ENCODE results near the gene FUT1. TPM values are rescaled to one million over a fixed set of nuclear protein-coding genes. Genes with fewer than 3 reads are reported as not detected.

The FUT1 gene
- total and polyA plus RNA-seq, 9 of the 15 experiments (the other 6 are each of a cell fraction or from before 2014, with no cell fraction given), result 2.3 to 18.5 (median 8.8) TPM

DNA sequence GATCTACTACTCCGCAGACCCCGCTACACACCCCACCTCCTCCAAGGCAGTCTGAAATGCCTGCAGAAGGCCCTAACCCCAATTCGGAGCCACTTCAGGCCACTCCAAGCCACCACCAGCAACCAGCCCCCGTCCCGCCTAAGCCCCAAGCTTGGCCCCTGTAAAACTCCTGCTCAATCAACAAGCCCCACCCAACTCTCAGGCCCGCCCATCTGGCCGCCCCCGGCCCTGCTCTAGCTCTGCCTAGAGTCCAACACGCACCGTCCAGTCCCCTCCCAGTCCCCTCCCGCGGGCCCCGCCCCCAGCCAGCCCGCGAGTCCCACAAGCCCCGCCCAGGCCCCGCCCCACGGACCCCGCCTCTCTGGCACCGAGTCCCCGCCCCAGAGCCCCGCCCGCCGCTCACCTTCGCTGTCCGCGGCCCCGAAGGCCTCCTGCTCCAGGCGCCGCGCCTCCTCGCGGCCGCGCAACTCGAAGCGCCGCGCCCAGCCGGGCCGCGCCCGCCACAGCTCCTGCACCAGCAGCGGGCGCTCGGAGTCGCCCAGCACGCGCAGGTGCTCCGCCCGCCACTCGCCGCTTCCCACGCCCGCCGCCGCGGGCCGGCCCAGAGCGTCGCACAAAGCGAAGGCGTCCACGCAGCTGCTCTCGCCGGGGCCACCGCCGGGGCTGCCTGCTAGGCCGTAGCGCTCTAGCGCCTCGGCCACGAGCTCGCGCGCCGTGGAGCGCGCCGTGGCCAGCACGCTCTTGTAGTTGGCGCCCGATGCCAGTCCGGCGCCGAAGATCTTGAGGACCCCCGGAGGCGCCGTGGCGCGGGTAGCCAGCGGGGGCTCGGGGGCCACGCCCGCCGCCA lies 13.7 kb downstream of the FUT1 start (continued):
- TF ChIP-seq NR2C1 (IDR thresholded peaks at IDR 0.05) (no peak), NR2C1 (tag; IDR thresholded peaks at IDR 0.05) (no peak), BRCA1 (IDR thresholded peaks at IDR 0.05) (no peak), BRCA1 (CRISPR knock-in tag; IDR thresholded peaks at IDR 0.05) (no peak), SAFB (IDR thresholded peaks at IDR 0.05; ENCODE audit: borderline replicate concordance, low read depth, low read length) (peak; percentile 93), FOXJ2 (tag; IDR thresholded peaks at IDR 0.05) (0 out of 2 replicates have a peak, but pooled peaks have one; percentile 41), RB1 (IDR thresholded peaks at IDR 0.05; ENCODE audit: low read depth) (peak; percentile 94), ZNF263 (CRISPR knock-in tag; IDR thresholded peaks at IDR 0.05; ENCODE audit: borderline replicate concordance) (peak; percentile 77; the same call in 1 of the 2 replicates), ZBTB2 (IDR thresholded peaks at IDR 0.05) (no peak), CXXC5 (CRISPR knock-in tag; IDR thresholded peaks at IDR 0.05) (peak; percentile 97), FOXK2 (conservative IDR thresholded peaks at IDR 0.05 in 1 of 2, IDR thresholded peaks at IDR 0.05 in 1 of 2; ENCODE audit: low read depth in 2 of 2) (peak; percentile 58 to 76), POLR2B (IDR thresholded peaks at IDR 0.05; ENCODE audit: low read depth, partially characterized antibody) (peak; percentile 81), CREM (IDR thresholded peaks at IDR 0.05; ENCODE audit: low read depth) (0 out of 2 replicates have a peak, but pooled peaks have one; percentile 11), ZNF830 (CRISPR knock-in tag; IDR thresholded peaks at IDR 0.05) (no peak), ARID4B (CRISPR knock-in tag; IDR thresholded peaks at IDR 0.05) (peak; percentile 86), ZFX (CRISPR knock-in tag; IDR thresholded peaks at IDR 0.05) (peak; percentile 63), CBX5 (IDR thresholded peaks at IDR 0.05; ENCODE audit: borderline replicate concordance, low read depth) (no peak), HMBOX1 (IDR thresholded peaks at IDR 0.05) (no peak), MYC (IDR thresholded peaks at IDR 0.05; ENCODE audit: low read depth, low read length) (peak; percentile 80), MYC (CRISPR knock-in tag; IDR thresholded peaks at IDR 0.05; ENCODE audit: borderline replicate concordance, low read depth) (no peak)
- TF ChIP-seq, protein P1, sequence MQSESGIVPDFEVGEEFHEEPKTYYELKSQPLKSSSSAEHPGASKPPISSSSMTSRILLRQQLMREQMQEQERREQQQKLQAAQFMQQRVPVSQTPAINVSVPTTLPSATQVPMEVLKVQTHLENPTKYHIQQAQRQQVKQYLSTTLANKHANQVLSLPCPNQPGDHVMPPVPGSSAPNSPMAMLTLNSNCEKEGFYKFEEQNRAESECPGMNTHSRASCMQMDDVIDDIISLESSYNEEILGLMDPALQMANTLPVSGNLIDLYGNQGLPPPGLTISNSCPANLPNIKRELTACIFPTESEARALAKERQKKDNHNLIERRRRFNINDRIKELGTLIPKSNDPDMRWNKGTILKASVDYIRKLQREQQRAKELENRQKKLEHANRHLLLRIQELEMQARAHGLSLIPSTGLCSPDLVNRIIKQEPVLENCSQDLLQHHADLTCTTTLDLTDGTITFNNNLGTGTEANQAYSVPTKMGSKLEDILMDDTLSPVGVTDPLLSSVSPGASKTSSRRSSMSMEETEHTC (IDR thresholded peaks at IDR 0.05), result 0 out of 2 replicates have a peak, but pooled peaks have one; percentile 18

Data from K562 (cell line).